HK-2 (cell line): Measurements from ENCODE around the gene TXNRD2.

Source experiments
- DNase-seq: peaks from one replicate; pipeline ENCODE4 v3.0.0-alpha.2; 2018; ENCODE audit not compliant: unreplicated experiment

TXNRD2 gene

GRCh38 chr22:19864538-19865106, 77.0 kb downstream of the TXNRD2 start:
- DNase-seq: no peak

GRCh38 chr22:19863571-19863970, 78.0 kb downstream of the TXNRD2 start:
- DNase-seq: no peak

GRCh38 chr22:19862619-19863246, 78.9 kb downstream of the TXNRD2 start:
- DNase-seq: no peak

GRCh38 chr22:19859861-19860510, 81.6 kb downstream of the TXNRD2 start:
- no peak for DNase-seq

- DNase-seq: no peak
Measured at GRCh38 chr22:19857382-19857781, 84.2 kb downstream of the TXNRD2 start.

- peak; percentile 74 for DNase-seq
Measured at GRCh38 chr22:19855504-19856409, 85.9 kb downstream of the TXNRD2 start.

GRCh38 chr22:19854778-19855503, 86.7 kb downstream of the TXNRD2 start, which contains the start of the genes GNB1L and RTL10:
Gene GNB1L, minus strand, starts transcription at chr22:19854874. Its CDS starts 33,519 bp downstream, at chr22:19821355.
Gene RTL10, minus strand, starts transcription at chr22:19854874. Its CDS starts 2,613 bp downstream, at chr22:19852261.
- peak; percentile 93 for DNase-seq

GRCh38 chr22:19853879-19854777, 87.5 kb downstream of the TXNRD2 start:
- no peak for DNase-seq

GRCh38 chr22:19853058-19853878, 88.3 kb downstream of the TXNRD2 start:
- no peak for DNase-seq

- DNase-seq: no peak
Measured at GRCh38 chr22:19852177-19852781, 89.3 kb downstream of the TXNRD2 start.

GRCh38 chr22:19851291-19852176, 90.1 kb downstream of the TXNRD2 start:
- no peak for DNase-seq

- DNase-seq: no peak
Measured at GRCh38 chr22:19850763-19851109, 90.9 kb downstream of the TXNRD2 start.

GRCh38 chr22:19849835-19850762, 91.5 kb downstream of the TXNRD2 start:
- no peak for DNase-seq

- peak; percentile 57 for DNase-seq
Measured at GRCh38 chr22:19848298-19849224, 93.1 kb downstream of the TXNRD2 start.

- DNase-seq: no peak
Measured at GRCh38 chr22:19847345-19847632, 94.3 kb downstream of the TXNRD2 start.
